HG02610 (cell line): ENCODE data around the gene TMEM178B.
"Not testable (repeated sequence)": the region's sequence is repeated elsewhere in the genome, so short reads cannot be mapped to it uniquely, and the experiment has no call there.

Source experiments
- ATAC-seq: cut with Tn5 transposase; IDR thresholded peaks from one replicate; pipeline ENCODE4 v1.9.1; 2021; ENCODE audit warnings: mild to moderate bottlenecking, moderate library complexity; ENCODE audit not compliant: unreplicated experiment

TMEM178B gene

DNA sequence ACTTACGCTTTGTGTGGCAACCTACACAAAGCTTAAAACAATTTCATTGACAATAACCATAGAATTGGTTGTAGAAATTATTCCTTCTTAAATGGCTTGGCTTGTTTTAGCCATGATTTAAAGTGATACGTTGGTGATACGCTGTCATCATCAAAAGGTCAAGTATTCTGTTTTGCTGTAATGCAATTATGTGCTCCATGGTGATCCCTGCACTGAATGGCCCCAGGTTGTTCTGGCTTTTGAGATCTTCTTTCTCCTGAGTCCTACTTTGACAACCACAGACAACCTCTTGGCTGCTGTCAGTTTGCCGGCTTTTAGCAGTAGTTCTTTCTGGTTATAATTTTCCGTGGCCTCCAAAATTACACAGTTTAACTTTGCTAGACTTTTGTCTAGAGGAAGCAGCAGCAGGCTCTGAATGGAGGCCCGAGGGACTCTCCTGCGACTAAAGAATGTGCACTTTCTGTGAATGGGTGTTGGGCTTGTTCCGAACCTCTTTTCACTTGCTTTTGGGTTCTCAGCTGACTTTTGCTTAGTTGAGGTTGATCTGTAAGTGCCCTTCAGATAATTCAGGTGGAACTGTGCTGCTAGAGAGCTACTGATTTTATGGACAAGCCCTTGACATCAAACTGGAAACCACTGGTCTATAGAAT lies 104.7 kb downstream of the TMEM178B start:
- ATAC-seq: no peak

DNA sequence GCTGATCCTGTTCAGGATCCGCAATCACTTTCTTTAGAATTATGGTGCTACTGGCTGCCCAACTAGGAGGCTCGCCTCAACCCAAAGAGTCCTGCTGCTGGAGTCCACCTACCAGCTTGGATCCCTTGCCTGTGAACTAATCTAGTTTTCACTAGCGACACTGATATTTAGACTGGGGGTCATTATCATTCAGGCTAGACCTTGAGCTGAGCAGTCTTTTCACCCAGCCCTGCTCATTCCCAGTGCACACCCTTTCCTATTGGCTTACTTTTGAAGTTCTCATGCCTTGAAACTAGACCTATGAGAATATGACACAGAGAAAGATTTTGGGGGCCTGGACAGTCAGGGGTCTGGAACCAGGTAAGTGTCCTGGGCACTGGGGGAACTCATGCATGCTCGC lies 107.9 kb downstream of the TMEM178B start:
- no peak for ATAC-seq

GRCh38 chr7:141184532-141185190 lies 110.8 kb downstream of the TMEM178B start:
- peak; percentile 46 for ATAC-seq

- no peak for ATAC-seq
Measured at GRCh38 chr7:141185369-141185967, 111.6 kb downstream of the TMEM178B start.

- no peak for ATAC-seq
Measured at GRCh38 chr7:141189231-141189630, 115.4 kb downstream of the TMEM178B start.

- ATAC-seq: no peak
Measured at GRCh38 chr7:141190495-141190894, 116.6 kb downstream of the TMEM178B start.

- no peak for ATAC-seq
Measured at GRCh38 chr7:141191277-141191676, 117.4 kb downstream of the TMEM178B start.

- ATAC-seq: no peak
Measured at GRCh38 chr7:141193066-141193465, 119.2 kb downstream of the TMEM178B start.

- ATAC-seq: not testable (repeated sequence)
Measured at GRCh38 chr7:141195722-141196121, 121.9 kb downstream of the TMEM178B start.

- ATAC-seq: no peak
Measured at GRCh38 chr7:141198194-141198958, 124.5 kb downstream of the TMEM178B start.

- no peak for ATAC-seq
Measured at GRCh38 chr7:141200191-141201108, 126.6 kb downstream of the TMEM178B start.

DNA sequence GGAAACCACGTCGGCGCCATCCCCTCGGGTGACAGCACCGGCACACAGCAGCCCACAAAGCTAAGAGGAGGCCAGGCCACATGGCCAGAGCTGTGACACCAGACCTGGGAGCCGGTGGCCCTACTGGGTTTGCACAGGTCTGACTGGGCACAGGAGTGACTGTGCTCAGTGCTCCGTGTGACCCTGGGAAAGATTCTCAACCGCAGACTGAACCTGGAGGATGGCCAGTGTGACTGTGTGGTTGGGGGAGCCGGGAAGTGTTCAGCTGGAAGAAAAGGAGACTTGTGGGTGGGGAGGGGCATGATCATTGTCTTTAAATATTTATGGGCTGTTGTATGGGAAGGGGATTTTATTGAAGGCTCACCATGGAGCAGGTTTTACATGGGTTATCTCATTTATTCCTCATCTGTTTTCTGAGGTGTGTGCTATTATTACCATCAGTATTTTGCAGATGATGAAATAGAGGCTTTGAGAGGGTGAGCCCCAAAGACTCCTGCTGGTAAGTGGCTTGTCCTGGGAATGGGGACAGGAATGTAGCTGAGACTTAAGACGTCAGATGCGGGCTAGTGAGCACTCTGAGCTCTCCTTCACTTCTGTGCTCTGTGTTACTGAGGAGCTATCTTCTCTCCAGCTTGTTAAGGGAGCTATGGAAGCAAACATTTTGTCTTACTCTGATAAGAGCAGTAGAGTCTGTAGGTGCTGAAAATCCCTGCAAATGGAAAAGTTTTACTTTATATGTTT lies 127.5 kb downstream of the TMEM178B start:
- no peak for ATAC-seq

GRCh38 chr7:141202535-141202934 lies 128.7 kb downstream of the TMEM178B start:
- ATAC-seq: no peak

DNA sequence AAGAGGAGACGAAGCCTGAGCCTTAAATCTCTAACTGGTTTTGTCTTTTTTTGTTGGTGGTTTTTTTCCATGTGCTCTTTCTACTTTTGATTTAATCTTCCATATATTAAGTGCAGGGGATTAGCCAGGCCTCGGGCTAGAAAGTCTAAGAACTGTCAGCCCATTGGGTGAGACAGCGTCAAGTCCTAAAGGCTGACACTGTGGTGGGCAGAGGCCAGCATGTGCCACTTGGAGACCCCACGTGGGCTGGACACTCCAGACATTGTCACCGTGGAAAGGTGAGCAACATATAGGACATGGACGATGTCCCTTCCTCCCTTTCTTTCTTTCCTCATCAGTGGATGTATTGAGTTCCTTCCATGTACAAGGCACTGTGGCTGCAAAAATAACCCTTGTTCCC lies 129.3 kb downstream of the TMEM178B start:
- ATAC-seq: no peak

GRCh38 chr7:141203586-141203985 lies 129.7 kb downstream of the TMEM178B start:
- no peak for ATAC-seq

- ATAC-seq: no peak
Measured at GRCh38 chr7:141207661-141208060, 133.8 kb downstream of the TMEM178B start.

- ATAC-seq: no peak
Measured at GRCh38 chr7:141208539-141208938, 134.7 kb downstream of the TMEM178B start.

DNA sequence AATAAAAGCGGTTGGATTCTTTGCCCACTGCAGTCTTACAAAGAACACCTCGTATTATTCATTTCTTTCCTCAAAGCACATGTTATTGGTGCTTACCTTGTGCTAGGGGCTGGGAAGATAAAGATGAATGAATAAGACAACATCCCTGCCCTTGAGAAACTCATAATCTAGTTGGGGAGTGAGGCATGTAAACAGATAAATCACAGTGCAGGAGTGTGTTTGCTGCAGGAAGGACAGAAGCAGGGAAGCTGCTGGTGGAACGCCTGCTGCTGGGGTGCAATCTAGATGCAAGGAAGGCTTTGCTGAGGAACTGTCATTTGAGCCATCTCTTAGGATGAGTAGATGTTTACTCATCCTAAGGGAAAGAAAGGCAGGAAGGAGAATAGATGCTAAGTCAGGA lies 135.6 kb downstream of the TMEM178B start:
- no peak for ATAC-seq

GRCh38 chr7:141210862-141211261 lies 137.0 kb downstream of the TMEM178B start:
- no peak for ATAC-seq

- no peak for ATAC-seq
Measured at GRCh38 chr7:141213226-141213625, 139.4 kb downstream of the TMEM178B start.
